Non-pigmented ciliary epithelial cell (primary cell): ENCODE results near the gene MORN5.

Experiments
- DNase-seq: peaks from one replicate; pipeline ENCODE4 v3.0.0-alpha.2; 2010; ENCODE audit warnings: low read depth

Gene MORN5

GRCh38 chr9:122125158-122125508 lies 34.6 kb upstream of the MORN5 start:
- DNase-seq = peak; percentile 28

DNA sequence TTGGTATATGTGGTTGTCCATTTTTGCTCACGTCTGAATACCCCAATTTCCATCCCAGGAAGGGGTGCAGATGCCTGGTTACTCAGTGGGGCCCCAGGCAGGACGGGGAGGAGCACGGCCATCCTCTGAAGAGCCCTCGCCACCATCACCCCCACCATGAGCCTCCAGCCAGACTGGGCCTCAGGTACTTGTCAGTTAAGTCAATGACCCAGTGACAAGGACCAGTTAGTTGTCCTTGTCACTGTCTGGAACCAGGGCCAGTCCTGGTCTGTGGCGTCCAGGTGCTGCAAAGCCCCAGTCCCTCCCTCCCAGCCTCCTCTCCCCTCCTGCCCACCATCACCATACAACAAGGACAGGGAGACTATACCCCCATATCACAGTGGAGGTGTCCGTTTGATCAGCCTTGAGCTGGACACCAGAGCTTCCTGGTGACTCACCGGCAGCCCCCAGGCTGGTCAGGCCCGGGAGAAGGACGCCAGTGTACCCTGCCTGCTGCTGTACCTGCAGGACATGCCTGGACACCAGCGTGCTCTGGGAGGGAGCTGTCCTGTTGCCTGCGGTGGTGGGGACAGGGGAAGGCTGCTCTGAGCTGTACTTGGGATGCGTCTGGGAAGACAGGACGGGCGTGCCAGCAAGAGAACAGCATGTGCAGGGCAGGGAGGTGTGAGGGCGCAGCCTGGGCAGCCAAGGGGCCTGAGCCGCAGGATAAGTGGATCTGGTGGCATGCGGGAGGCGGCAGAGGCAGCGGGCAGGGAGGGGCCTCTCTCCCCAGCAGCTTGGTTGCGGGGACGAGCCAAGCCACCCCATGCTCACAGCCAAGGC lies 34.0 kb upstream of the MORN5 start:
- DNase-seq = no peak

- no peak for DNase-seq
Measured at GRCh38 chr9:122126331-122127261, 33.1 kb upstream of the MORN5 start.

GRCh38 chr9:122127396-122127798 lies 32.3 kb upstream of the MORN5 start:
- no peak for DNase-seq

- DNase-seq = no peak
Measured at GRCh38 chr9:122128007-122128968, 31.4 kb upstream of the MORN5 start.

- no peak for DNase-seq
Measured at GRCh38 chr9:122128969-122129343, 30.8 kb upstream of the MORN5 start.

DNA sequence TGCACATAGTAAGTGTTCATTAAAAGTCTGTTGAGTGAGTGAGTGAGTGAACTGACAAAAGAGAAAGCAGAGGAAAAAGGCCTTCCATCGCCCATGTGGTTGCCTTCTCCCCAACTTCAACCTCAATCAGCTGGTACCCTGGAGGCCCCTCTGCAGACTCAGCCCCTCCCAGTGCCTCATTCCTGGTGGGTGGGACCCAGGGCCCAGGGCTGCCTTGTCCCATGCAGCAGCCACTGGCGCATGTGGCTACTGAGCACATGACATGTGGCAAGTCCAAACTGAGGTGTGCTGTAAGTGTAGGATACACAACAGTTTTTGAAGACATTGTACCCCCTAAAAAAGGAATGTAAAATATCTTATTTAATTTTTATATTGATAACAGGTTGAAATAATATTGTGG lies 29.7 kb upstream of the MORN5 start:
- no peak for DNase-seq

DNA sequence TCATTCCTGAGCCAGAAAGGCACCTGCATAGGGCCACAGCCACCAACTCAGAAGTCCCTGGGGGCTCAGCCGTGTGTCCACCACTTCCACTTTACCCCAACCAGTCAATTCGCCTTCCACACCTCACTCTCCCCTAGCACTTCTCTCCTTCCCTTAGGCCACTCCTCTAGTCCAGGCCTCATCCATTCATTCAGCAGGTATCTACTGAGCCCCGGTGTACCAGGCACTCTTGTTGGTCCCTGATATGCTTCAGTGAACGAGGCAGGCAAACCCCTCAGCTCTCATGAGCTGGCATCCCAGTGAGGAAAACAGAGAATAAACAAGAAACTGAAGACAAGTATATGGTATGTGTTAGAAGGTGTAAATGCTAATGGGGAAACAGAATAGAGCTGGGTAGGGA lies 28.9 kb upstream of the MORN5 start:
- no peak for DNase-seq

DNA sequence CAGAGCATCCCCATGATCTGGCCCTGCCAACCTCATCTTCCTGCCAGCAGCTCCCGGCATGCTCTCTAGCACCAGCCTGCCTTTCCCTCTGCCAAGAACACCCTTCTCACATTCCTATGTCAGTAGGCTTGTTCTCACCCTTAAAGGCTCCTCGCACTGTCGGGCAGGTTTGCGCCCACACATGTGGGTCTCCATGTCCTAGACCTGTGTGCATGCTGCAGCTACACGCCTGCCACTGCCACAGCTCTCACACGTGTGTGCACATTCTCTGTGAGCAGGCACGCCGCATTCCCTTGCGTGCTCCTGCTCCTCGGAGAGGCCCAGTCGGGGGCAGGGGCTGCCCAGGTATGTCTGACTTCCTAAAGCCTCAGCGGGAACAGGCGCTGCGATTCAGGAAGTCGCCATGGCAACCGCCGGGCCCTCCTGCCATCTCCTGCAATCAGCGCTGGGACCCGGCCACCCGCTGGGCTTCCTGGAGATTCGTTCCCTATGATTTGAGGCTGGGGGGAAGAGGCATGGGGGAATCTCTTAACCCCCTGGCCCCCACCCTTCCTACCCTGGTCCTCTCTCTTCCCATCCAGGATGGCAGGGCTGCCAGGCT lies 28.2 kb upstream of the MORN5 start:
- DNase-seq = no peak

DNA sequence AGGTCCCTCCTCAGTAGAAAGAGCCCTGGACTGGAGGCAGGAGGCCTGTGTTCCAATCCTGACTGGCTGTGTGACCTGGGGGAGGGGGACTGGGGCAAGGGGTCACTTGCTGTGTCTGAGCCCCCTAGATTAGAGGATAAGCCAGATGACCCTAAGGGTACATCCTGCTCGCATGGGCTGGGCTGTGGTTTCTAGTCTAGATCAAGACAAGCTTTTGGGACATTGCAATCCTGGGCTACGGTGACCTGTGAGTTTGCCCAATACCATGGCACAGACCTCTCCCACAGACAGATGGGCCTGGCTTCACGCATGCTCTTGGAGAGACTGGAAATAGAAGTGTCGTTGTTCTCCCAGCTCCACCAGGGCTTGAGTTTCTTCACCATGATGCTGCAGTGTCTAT lies 27.2 kb upstream of the MORN5 start:
- DNase-seq = no peak

- no peak for DNase-seq
Measured at GRCh38 chr9:122133263-122133983, 26.3 kb upstream of the MORN5 start.

- no peak for DNase-seq
Measured at GRCh38 chr9:122133984-122134535, 25.6 kb upstream of the MORN5 start.

GRCh38 chr9:122134822-122135528 lies 24.7 kb upstream of the MORN5 start:
- DNase-seq = no peak

DNA sequence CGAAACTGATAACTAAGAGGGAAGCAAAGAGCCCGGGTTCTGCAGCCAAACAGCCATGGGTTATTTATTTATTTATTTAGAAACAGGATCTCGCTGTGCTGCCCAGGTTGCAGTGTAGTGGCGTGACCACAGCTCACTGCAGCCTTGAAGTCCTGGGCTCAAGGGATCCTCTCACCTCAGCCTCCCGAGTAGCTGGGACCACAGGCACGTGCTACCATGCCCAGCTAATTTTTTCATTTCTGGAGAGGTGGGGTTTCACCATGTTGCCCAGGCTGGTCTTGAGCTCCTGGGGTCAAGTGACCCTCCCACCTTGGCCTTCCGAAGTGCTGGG lies 24.2 kb upstream of the MORN5 start:
- no peak for DNase-seq

- no peak for DNase-seq
Measured at GRCh38 chr9:122138560-122139268, 21.0 kb upstream of the MORN5 start.

DNA sequence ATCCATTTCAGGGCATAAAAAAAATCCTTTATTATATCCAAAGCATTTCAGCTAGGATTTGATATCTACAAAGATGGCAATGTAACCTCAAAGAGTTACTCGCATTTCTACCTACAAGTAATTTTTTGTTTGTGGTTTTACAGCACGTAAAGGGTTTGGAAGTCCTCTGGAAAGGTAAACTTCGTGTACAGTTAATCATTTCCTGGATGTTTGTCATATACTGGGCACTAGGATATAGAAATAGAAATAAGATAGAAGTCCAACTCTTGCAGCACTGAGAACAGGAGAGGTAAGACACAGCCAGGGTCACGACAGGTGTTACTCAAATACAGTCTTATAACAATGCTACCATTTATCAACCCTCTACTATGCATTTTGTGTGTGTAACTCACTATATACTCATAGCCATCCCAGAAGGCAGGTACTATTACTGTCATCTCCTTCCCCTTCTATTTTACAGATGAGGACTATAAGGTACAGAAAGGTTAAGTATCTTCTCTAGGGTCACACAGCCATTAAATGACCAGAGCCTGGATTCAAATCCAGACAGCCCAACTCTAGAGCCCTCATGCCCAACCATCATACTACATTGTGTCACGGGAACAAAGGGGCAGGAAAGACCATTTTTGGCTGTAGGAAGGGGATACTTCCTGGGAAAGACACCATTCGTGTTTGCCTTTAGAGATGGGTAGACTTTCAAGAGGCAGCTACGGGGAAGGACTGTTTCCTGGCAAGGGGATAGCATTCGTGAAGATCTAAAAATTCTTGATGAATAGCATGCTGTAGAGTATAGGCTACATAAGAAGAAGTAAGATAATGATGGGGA lies 19.1 kb upstream of the MORN5 start:
- no peak for DNase-seq

DNA sequence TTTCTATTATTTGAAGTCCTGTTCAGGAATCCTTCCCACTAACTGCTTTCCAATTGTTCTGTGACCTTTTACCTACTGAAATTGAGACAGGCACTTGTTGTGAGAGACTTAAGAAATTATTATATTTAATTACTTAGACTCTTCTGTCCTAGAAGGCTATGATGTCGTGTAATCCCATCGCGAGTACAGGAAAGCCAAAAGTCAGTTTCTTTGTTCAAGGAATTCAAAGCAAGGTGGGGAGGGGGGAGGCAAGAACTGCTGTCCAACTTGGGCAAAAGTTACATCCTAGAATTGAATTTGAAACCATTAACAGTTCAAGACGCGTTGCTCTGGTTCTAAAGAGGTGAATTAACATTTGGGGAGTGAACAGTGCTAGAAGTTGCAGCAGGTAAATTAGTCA lies 18.0 kb upstream of the MORN5 start:
- DNase-seq = no peak

- no peak for DNase-seq
Measured at GRCh38 chr9:122143296-122143695, 16.4 kb upstream of the MORN5 start.
